Activated CD4-positive, alpha-beta T cell treated with anti-CD3 and anti-CD28 coated beads, Interleukin-2, amount 50 U/mL, for 24 hours (primary cell): Measurements from ENCODE around the gene CEP70.
"Not testable (repeated sequence)": the region's sequence is repeated elsewhere in the genome, so short reads cannot be mapped to it uniquely, and the experiment has no call there.

ENCODE experiments used
- DNase-seq, 2 donors: peaks; one replicate each; pipeline ENCODE4 v3.0.0-alpha.2; 2020; ENCODE audit warnings: low read depth in 1 of 2, low spot score in 1 of 2

Gene CEP70

DNA sequence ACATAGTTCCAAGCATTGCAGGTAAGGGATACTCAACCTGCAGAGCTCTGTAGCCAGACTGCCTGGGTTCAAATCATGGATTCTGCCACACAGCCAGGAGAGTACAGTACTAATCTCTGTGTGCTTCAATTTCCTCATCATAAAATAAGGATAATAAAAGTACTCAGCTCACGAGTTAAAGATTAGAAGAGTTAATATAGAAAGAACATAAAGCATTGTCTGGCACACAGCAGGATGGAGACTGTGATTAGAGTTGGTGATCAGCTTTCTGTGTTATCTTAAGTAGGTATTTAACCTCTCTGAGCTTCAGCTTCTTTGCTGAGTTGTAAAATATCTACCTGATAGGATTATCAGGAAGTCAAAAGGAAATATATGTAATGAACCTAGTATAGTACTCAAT, 2.7 kb downstream of the CEP70 start:
- no peak for DNase-seq

DNA sequence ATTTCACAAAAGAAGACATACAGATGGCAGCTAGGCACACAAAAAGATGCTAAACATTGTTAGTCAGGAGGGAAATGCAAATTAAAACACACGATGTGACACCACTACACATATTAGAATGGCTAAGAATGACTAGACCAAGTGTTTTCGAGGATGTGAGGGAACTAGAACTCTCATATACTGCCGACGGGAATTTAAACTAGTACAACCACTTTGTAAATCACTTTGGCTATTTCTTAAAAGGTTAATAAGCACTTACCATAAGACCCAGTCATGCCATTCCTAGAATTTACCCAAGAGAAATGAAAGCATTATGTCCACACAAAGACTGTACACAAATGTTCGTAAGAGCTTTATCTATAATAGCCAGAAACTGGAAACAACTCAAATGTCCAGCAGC, 5.6 kb downstream of the CEP70 start:
- DNase-seq, result no peak

DNA sequence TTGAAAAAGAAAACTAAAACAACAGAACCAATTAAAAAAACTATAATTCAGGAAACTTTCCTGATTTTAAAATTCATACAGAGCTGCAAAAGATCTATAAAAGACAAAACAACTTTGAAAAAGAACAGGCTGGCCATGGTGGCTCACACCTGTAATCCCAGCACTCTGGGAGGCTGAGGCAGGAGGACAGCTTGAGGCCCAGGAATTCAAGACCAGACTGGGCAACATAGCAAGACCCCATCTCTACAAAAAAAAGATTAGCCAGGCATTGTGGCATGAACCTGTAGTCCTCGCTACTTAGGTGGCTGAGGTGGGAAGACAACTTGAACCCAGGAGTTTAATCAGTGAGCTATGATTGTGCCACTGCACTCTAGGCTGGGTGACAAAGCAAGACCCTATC, 6.7 kb downstream of the CEP70 start:
- no peak for DNase-seq

DNA sequence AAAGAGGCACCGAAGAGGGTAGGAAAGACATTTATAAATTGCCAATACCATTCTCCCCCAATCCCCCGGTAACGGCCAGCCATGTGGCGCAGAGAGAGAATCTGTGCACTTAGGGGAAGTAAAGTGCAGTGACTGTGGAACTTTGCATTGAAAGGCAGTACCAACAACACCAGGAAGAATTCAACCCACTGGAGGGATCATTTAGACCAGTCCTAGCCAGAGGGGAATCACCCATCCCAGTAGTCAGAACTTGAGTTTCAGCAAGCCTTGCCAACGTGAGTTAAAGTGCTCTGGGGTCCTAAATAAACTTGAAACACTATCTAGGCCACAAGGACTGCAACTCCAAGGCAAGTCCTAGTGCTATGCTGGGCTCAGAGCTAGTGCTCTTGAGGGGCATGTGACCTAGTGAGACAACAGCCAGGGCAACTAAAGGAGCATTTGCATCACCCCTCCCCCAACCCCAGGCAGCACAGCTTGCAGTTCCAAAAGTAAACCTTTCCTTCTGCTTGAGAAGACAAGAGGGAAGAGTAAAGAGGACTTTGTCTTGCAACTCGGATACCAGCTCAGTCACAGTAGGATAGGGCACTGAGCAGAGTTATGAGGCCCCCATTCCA, 15.0 kb downstream of the CEP70 start:
- DNase-seq, result no peak

DNA sequence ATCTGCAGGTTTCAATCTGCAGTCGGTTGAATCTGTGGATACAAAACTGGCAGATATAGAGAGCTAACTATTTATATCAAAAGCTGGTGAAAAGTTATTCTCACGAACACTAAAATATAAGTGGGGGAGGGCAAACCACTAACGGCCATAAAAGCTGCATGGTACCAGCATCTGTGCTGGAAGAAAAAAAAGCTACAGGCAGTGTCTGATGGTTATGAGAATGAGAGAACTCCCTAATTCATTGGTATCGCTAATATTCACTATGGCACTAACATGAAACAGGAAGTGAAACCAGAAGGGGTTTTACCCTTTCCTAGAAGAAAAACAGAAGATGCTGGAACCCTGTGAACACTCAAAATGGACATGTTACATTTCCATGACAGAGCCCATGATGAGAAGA, 15.9 kb downstream of the CEP70 start:
- no peak for DNase-seq

DNA sequence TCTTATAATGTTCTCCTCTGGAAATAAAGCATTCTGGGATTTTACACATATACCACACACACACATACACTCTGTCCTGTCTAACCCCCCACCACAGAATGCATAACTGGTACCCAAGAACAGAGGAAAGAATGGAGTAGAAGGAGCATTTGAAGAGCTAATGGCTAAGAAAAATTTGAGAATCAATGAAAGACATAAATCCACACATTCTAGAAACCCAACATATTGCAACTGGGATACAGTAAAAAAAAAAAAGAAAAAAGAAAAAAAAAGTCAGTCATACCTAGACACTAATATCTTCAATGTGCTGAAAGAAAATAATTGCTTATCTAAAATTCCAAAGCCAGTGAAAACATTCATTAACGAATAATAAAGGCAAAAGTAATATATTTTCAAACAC, 20.9 kb downstream of the CEP70 start:
- DNase-seq, result no peak

DNA sequence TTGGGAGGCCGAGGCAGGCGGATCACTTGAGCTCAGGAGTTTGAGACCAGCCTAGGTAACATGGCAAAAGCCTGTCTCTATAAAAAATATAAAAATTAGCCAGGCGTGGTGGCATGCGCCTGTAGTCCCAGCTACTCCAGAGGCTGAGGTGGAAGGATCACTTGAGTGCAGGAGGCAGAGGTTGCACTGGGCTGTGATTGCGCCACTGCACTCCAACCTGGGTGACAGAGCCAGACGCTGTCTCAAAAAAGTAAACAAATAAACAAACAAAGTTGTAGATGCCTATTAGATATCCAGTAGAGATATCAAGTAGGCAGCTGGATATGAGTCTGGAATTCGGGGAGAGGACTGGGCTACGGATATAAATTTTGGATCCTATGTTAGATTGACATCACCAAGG, 24.4 kb downstream of the CEP70 start:
- DNase-seq, result not testable (repeated sequence)

DNA sequence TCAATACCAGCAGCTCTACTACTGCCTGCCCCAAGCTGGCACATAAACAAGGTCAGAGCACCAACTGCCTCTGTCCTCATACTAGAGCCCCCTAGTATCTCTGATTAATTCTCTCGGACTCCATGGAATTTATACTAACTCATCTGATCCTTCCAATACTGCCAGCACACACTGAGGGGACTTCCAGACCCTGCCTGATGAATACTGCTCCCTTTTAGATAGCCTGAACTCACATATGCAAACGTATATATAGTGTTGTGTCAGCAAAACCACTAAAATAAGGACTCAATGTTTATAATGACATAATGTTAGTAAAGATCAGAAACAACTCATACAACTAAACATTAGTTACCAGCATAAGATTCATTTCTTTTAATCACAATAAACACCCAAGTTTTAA, 25.0 kb downstream of the CEP70 start:
- DNase-seq, result no peak

DNA sequence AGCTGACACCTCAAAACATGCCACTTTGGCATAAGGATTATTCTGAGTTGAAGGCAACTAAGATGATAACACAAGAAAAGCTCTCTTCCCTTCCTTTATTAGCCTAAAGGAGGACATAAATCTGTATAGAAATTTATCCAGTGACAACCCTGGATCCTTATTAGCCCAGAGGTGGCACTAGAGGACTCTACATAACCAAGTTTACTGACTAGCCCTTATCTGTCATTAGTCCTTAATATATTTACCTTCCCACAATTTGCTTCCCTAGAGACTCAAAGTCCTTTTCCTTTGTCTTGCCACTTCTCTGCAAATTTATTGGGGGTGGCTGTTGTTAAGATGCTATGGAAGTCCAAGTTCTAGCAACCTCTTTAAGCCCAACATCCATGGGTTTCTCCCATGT, 26.7 kb downstream of the CEP70 start:
- DNase-seq, result no peak

DNA sequence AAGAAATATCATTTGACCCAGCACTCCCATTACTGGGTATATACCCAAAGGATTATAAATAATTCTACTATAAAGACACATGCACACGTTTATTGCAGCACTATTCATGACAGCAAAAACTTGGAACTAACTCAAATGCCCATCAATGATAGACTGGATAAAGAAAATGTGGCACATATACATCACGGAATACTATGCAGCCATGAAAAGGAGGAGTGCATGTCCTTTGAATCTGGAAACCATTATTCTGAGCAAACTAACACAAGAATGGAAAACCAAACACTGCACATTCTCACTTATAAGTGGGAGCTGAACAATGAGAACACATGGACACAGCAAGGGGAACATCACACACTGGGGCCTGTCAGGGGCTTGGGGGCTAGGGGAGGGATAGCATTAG, 27.8 kb downstream of the CEP70 start:
- DNase-seq, result not testable (repeated sequence)

DNA sequence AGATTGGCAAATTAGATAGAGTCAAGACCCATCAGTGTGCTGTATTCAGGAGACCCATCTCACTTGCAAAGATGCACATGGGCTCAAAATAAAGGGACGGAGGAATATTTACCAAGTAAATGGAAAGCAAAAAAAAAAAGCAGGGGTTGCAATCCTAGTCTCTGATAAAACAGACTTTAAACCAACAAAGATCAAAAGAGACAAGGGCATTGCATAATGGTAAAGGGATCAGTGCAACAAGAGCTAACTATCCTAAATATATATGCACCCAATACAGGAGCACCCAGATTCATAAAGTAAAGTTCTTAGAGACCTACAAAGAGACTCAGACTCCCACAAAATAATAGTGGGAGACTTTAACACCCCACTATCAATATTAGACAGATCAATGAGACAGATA, 31.2 kb downstream of the CEP70 start:
- not testable (repeated sequence) for DNase-seq

DNA sequence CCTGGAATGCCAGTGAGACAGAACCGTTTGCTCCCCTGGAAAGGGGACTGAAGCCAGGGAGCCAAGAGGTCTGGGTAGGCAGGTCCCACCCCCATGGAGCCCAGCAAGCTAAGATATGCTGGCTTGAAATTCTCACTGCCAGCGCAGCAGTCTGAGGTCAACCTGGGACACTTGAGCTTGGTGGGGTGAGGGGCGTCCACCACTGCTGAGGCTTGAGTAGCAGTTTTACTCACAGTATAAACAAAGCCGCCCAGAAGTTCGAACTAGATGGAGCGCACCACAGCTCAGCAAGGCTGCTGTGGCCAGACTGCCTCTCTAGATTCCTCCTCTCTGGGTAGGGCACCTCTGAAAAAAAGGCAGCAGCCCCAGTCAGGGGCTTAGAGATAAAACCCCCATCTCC, 33.6 kb downstream of the CEP70 start:
- no peak for DNase-seq

DNA sequence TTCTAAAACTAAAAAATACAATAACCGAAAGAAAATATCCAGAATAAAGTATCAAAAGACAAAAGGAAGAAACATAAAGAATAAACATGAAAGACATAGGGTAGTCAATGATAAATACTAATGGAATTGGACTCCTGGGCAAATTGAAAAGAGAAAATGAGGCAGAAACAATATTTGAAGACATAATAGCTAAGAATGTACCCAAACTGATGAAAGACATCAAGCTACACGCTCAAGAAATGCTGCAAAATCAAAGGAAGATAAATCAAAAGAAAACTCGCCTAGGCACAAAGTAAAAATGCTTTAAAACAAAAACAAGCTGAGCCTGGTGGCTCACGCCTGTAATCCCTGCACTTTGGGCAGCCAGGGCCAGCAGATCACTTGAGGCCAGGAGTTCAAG, 34.9 kb downstream of the CEP70 start:
- DNase-seq, result no peak

DNA sequence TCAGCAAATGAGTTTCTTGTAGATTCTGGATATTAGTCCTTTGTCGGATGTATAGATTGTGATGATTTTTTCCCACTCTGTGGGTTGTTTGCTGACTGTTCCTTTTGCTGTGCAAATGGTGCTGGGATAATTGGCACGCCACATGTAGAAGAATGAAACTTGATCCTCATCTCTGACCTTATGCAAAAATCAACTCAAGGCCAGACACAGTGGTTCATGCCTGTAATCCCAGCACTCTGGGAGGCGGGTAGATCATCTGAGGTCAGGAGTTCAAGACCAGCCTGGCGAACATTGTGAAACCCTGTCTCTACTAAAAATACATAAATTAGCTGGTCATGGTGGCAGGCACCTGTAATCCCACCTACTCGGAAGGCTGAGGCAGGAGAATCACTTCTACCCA, 39.3 kb downstream of the CEP70 start:
- DNase-seq, result not testable (repeated sequence)

DNA sequence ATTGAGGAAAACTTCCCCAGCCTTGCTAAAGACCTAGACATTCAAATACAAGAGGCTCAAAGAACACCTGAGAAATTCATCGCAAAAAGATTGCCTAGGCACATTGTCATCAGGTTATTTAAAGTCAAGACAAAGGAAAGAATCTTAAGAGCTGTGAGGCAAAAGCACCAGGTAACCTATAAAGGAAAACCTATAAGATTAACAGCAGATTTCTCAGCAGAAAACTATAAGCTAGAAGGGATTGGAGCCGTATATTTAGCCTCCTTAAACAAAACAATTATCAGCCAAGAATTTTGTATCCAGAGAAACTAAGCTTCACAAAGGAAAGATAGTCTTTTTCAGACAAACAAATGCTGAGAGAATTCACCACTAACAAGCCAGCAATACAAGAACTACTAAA, 43.1 kb downstream of the CEP70 start:
- DNase-seq, result not testable (repeated sequence)

DNA sequence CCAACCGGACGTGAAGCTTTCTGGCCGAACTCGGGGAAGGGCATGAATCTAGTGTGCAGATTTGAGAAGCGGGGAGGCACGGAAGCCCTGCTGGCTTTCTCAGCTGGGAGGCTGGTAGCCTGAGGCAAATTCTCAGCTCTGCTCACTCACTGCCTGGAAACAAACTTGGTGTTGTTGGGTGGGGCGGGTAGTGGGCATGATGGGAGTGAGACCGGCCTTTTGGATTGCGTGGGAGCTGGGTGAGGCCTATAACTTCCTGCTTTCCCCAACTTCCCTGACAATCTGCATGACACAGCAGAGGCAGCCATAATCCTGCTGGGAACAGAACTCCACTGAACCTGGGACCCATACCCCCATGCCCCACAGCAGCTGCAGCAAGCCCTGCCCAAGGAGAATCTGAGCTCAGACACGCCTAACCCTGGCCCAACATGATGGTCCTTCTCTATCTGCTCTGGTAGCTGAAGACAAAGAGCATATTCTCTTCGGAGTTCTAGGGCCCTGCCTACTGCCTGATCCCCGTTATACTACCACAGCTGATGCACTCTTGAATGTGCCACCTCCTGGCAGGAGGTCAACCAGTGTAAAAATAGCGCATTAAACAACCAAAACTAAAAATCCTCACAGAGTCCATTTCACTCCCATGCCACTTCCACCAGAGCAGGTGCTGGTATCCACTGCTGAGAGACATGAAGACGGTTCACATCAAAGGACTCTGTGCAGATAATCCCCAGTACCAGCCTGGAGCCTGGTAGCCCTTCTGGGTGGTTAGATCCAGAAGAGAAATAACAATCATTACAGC, 44.7 kb downstream of the CEP70 start:
- DNase-seq, result no peak

DNA sequence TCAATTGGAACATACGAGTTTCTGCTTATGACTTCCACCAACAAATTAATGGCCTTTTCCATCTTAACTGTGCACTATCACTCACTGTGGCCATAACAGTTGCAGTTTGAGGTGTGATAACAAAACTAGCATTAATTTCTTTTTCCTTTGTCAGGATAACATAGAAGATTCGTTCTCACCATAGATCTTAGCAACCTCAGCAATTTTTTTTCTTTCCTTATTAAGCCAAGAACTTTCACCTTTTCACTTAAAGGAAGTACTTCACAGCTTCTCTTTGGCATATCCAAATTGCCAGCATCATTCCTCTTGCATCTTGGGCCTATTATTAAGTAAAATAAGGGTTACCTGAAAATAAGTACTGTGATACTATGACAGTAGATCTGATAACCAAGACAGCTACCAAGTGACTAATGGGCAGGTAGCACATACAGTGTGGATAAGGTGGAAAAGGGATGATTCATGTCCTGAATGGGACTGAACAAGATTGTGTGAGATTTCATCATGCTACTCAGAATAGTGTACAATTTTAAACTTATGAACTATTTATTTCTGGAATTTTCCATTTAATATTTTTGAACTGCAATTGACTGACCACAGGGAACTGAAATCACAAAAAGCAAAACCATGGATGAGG, 46.6 kb downstream of the CEP70 start:
- DNase-seq, result no peak

DNA sequence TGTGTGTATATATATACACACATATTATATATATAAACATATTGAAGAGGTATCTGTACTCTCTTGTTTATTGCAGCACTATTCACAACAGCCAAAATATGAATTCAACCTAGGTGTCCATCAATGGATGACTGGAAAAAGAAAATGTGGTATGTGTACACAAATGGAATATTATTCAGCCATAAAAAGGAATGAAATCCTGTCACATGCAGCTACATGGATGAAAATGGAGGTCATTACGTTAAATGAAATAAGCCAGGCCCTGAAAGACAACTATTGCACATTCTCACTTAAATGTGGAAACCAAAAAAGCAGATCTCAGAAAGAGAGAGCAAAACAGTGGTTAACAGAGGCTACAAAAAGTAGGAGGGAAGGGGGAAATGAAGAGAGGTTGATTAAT, 49.5 kb downstream of the CEP70 start:
- no peak for DNase-seq

DNA sequence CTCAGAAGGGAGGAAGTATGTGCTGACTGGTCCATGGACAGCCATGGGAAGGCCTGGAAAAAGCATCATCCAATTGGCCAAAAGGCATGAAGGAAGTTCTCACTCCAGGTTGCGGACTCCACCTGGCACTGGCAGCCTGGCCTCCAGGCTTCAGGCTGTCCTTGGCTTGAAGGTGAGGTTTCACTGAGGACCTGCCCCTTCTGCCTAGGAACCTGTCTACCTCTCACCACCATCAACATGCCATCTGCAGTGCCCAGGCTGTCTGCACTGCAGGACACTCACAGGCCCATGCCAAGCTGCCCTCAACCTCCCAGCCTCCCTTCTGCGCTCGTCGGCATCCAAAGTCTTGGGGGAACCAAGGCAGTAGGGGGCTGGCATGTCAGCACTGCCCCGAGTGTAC, 51.1 kb downstream of the CEP70 start:
- DNase-seq, result no peak

DNA sequence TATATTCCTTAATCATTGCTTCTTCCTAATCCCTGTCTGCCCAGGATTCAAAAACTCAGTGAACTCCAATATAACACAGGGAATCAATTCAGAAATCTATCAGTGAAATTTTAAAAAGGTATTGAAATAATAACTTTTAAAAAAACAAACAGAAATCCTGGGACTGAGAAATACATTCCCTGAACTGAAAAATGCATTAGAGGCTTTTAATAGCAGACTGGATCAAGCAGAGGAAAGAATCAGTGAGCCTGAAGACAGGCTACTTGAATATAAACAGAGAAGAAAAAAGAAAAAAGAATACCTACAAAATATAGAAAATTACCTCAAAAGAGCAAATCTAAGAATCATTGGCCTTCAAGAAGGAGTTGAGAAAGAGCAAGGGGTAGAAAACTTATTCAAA, 54.7 kb downstream of the CEP70 start:
- no peak for DNase-seq

DNA sequence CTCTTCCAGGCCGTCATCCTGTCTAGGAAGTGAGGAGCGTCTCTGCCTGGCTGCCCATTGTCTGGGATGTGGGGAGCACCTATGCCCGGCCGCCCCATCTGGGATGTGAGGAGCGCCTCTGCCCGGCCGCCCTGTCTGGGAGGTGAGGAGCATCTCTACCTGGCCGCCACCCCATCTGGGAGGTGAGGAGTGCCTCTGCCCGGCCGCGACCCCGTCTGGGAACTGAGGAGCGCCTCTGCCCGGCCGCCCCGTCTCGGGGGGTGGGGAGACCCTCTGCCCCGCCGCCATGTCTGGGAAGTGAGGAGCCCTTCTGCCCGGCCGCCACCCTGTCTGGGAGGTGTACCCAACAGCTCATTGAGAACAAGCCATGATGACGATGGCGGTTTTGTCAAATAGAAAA, 72.6 kb downstream of the CEP70 start:
- DNase-seq, result not testable (repeated sequence)

DNA sequence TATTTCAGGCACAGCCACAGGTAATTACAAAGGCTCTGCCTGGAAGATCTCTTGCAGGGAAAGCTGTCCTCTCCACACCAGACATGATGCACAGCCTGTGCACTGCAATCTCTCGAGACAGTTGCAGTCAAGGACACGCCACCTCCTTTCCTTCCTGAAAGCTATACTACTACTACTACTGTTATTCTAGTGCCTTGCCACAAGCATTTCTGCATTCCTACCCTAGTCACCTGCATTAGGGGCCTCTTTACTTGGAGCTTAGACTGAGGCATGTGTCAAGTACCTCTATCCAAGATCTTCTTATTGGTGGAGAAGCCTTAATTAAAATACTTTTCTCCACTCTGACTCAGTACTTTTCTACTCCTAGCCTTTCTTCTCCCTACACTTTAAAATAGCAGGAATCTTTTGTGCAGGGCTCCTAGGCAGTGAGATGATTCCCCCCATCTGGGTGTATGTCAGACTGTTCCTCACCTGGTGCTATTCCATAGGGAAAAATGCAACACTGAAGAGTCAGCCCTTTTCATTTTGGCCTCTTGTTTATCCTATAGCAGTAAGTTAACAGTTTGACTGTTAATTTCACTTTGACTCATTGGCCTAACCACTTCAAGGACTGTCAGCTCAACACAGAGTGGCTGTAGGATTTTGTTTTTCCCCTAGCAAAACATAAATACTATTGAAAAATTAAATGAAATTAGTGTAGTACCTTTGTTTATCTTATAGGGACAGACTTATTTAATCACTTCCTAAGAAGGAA, 80.8 kb downstream of the CEP70 start:
- no peak for DNase-seq
